DND-41 (cell line): ENCODE measurements around the gene SCGB1D1.

Experiments
- ATAC-seq: fragments of 200-7000 bp; cut with Tn5 transposase; 3 replicates; pipeline ENCODE4 v1.9.1; 2021; ENCODE audit warnings: low read depth; ENCODE audit not compliant: insufficient read depth
- DNase-seq: peaks from one replicate; pipeline ENCODE4 v3.0.0-alpha.2; 2020
- H2AFZ ChIP-seq: 2 replicates; pipeline ENCODE4 v1.6.0; 2012; ENCODE audit warnings: low read depth, low read length
- H3K27ac ChIP-seq: 2 replicates; pipeline ENCODE4 v1.5.1; 2012; ENCODE audit warnings: low read length, inconsistent platforms
- H3K27me3 ChIP-seq: fragments of 200-600 bp; sonication (generic); 2 replicates; pipeline ENCODE4 v1.6.0; 2012; ENCODE audit warnings: low read length, mild to moderate bottlenecking, inconsistent platforms; ENCODE audit not compliant: insufficient read depth, poor library complexity
- H3K36me3 ChIP-seq: 2 replicates; pipeline ENCODE4 v1.5.1; 2012; ENCODE audit warnings: low read length, inconsistent platforms; ENCODE audit not compliant: insufficient read depth
- H3K4me1 ChIP-seq: 2 replicates; pipeline ENCODE4 v1.5.1; 2012; ENCODE audit warnings: mild to moderate bottlenecking, low read length; ENCODE audit not compliant: insufficient read depth
- H3K4me2 ChIP-seq: 2 replicates; pipeline ENCODE4 v1.6.0; 2012; ENCODE audit warnings: mild to moderate bottlenecking, moderate library complexity, low read length, inconsistent platforms; ENCODE audit not compliant: insufficient read depth
- H3K4me3 ChIP-seq, 2 experiments: fragments of 200-600 bp in 1 of 2; shearing (Covaris generic) in 1 of 2; 2 replicates each; pipeline ENCODE4 v1.5.1; 2012 to 2016; ENCODE audit warnings: inconsistent platforms in 2 of 2, low read length in 2 of 2, mild to moderate bottlenecking in 2 of 2, low read depth in 1 of 2, moderate library complexity in 1 of 2
- H3K79me2 ChIP-seq: 2 replicates; pipeline ENCODE4 v1.6.0; 2012; ENCODE audit warnings: low read length, inconsistent platforms; ENCODE audit not compliant: insufficient read depth
- H3K9ac ChIP-seq: 2 replicates; pipeline ENCODE4 v1.6.0; 2012; ENCODE audit warnings: low read depth, mild to moderate bottlenecking, inconsistent platforms, low read length, moderate library complexity
- H3K9me3 ChIP-seq: 2 replicates; pipeline ENCODE4 v1.5.1; 2012; ENCODE audit warnings: low read length, moderate library complexity, mild to moderate bottlenecking, inconsistent platforms; ENCODE audit not compliant: insufficient read depth, severe bottlenecking
- H4K20me1 ChIP-seq: 2 replicates; pipeline ENCODE4 v1.6.0; 2012; ENCODE audit warnings: low read length; ENCODE audit not compliant: insufficient read depth
- EZH2 ChIP-seq: IDR thresholded peaks from 3 replicates; pipeline ENCODE4 v1.6.1; 2012; ENCODE audit warnings: borderline replicate concordance, low read depth, mild to moderate bottlenecking, moderate library complexity, low read length, inconsistent platforms; ENCODE audit not compliant: severe bottlenecking
- TF ChIP-seq, protein P1 (sequence below): IDR thresholded peaks from 2 replicates; pipeline ENCODE4 v1.5.1; 2012; ENCODE audit warnings: borderline replicate concordance, low read length, moderate library complexity, mild to moderate bottlenecking; ENCODE audit not compliant: poor library complexity, severe bottlenecking; ENCODE audit errors: extremely low read depth

SCGB1D1 gene

DNA sequence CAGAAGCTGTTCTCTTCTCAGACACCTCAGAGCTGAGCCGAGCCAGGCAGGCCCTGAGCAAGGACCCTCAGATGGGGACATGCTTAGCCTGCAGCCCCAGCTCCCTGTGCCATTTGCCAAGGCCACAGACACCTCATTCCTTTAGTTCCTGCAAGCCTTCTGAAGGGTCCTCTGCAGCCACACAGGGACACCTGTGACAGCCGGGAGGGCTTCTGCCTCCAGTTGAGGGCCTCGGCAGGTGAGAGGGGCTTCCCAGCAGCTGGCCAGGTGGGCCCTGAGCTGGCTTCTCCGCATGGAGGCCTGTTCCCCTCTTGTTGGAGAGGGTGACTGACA, 48.0 kb upstream of the SCGB1D1 start:
- no peak overlapping the region for H3K4me3 ChIP-seq
- no peaks in the 10 kb centered on the region for H3K9me3 ChIP-seq
- no peak overlapping the region for H2AFZ ChIP-seq
- H3K4me1 ChIP-seq, result no peaks in the 10 kb centered on the region
- peaks cover 13% of the 10 kb centered on the region for H3K79me2 ChIP-seq
- H3K27me3 ChIP-seq, result no peaks in the 10 kb centered on the region
- no peak for DNase-seq
- no peak for ATAC-seq
- H3K9ac ChIP-seq, result no peak overlapping the region
- H3K27ac ChIP-seq, result no peak overlapping the region
- H4K20me1 ChIP-seq, result peaks cover 69% of the 10 kb centered on the region
- TF ChIP-seq, protein P1, sequence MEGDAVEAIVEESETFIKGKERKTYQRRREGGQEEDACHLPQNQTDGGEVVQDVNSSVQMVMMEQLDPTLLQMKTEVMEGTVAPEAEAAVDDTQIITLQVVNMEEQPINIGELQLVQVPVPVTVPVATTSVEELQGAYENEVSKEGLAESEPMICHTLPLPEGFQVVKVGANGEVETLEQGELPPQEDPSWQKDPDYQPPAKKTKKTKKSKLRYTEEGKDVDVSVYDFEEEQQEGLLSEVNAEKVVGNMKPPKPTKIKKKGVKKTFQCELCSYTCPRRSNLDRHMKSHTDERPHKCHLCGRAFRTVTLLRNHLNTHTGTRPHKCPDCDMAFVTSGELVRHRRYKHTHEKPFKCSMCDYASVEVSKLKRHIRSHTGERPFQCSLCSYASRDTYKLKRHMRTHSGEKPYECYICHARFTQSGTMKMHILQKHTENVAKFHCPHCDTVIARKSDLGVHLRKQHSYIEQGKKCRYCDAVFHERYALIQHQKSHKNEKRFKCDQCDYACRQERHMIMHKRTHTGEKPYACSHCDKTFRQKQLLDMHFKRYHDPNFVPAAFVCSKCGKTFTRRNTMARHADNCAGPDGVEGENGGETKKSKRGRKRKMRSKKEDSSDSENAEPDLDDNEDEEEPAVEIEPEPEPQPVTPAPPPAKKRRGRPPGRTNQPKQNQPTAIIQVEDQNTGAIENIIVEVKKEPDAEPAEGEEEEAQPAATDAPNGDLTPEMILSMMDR, result no peak
- no peak for TF ChIP-seq EZH2
- peaks cover 100% of the 10 kb centered on the region for H3K36me3 ChIP-seq
- H3K4me2 ChIP-seq, result no peak overlapping the region

DNA sequence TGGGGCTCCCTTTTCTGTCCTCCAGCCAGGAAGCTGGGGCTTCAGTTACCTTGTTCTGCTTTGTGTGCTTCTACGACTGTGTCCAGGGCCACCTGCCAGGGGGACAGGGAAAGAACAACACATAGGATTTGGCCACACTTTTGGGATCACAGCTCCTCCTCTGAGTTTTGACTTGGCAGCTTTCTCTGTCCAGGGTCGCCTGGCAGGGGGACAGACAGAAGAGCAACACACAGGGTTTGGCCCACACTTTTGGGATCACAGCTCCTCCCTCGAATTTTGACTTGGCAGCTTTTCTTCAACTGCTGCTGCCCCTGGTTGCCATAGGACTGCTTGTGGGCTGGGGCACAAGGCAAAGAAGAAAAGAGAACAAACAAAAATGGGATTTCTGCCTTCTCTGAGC, 47.1 kb upstream of the SCGB1D1 start:
- H3K9me3 ChIP-seq, result no peaks in the 10 kb centered on the region
- peaks cover 69% of the 10 kb centered on the region for H4K20me1 ChIP-seq
- no peak overlapping the region for H3K4me3 ChIP-seq
- H3K79me2 ChIP-seq, result peaks cover 4% of the 10 kb centered on the region; the same call in 1 of the 2 replicates
- no peak overlapping the region for H3K4me2 ChIP-seq
- H3K4me1 ChIP-seq, result no peaks in the 10 kb centered on the region
- H3K27me3 ChIP-seq, result no peaks in the 10 kb centered on the region
- H3K9ac ChIP-seq, result no peak overlapping the region
- H2AFZ ChIP-seq, result no peak overlapping the region
- TF ChIP-seq EZH2, result no peak
- TF ChIP-seq, protein P1, result no peak
- DNase-seq, result no peak
- ATAC-seq, result no peak
- H3K27ac ChIP-seq, result no peak overlapping the region
- H3K36me3 ChIP-seq, result peaks cover 100% of the 10 kb centered on the region

DNA sequence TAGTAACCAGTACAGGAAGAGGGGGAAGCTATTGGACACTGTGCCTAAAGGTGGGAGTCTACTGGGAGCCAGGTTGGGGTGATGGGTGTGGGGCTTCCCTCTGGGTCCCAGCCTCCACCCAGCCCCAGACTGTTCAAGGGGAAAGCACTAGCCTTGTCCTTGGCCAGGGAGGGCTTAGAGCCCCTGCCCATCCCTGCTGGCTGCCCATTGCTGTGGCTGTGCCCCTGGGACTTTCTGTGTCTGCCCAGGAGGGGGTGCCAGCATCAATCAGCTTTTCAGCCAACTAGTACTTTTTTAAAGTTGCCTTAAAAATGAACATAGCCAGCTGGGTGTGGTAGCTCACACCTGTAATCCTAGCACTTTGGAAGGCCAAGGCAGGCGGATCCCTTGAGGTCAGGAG, 46.3 kb upstream of the SCGB1D1 start:
- Histone ChIP-seq H3K4me2 (no peak overlapping the region), H3K27me3 (no peaks in the 10 kb centered on the region), H3K4me3 (no peak overlapping the region), H3K36me3 (peaks cover 100% of the 10 kb centered on the region), H3K79me2 (no peaks in the 10 kb centered on the region), H2AFZ (no peak overlapping the region), H3K9me3 (no peaks in the 10 kb centered on the region), H3K4me1 (no peaks in the 10 kb centered on the region), H3K27ac (no peak overlapping the region), H3K9ac (no peak overlapping the region), H4K20me1 (peaks cover 64% of the 10 kb centered on the region)
- ATAC-seq (no peak), DNase-seq (no peak)
- no peak for TF ChIP-seq EZH2
- TF ChIP-seq, protein P1, result peak; percentile 6

DNA sequence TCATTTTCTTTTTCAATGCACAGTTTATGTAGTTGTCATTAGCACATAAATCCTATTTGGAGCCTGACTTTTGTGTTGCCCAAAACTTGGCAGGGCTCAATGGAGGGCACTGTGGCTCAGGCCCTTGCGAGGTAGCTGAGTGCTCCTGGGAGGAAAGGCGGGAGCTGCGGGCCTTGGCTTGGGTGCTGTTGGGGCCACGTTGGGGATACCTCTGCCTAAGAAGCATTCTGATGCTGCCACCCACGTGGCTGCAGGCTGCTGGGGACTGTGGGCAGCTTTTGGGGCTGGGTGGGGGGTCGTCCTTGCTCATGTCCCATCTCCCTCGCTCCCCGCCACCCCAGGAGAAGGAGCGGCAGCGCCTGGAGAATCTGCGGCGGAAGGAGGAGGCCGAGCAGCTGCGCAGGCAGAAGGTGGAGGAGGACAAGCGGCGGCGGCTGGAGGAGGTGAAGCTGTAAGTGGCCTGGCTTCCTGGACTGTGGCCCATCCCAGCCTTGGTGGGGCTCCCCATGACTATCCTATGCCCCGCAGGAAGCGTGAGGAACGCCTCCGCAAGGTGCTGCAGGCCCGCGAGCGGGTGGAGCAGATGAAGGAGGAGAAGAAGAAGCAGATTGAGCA, 45.3 kb upstream of the SCGB1D1 start:
- H3K4me1 ChIP-seq, result no peaks in the 10 kb centered on the region
- no peaks in the 10 kb centered on the region for H3K27me3 ChIP-seq
- H3K27ac ChIP-seq, result no peak overlapping the region
- peak; percentile 1 for DNase-seq
- H2AFZ ChIP-seq, result no peak overlapping the region
- no peak for ATAC-seq
- TF ChIP-seq, protein P1, result no peak
- no peak for TF ChIP-seq EZH2
- H3K79me2 ChIP-seq, result no peaks in the 10 kb centered on the region
- no peak overlapping the region for H3K9ac ChIP-seq
- no peak overlapping the region for H3K4me2 ChIP-seq
- H4K20me1 ChIP-seq, result peaks cover 59% of the 10 kb centered on the region
- H3K4me3 ChIP-seq, result no peak overlapping the region
- peaks cover 100% of the 10 kb centered on the region for H3K36me3 ChIP-seq
- no peaks in the 10 kb centered on the region for H3K9me3 ChIP-seq
